Esophagus muscularis mucosa (tissue), 4 donors: ENCODE results near the gene RPS6KL1.

Source experiments
- EP300 ChIP-seq: sonication (generic); formaldehyde crosslinking; IDR thresholded peaks from one replicate; pipeline ENCODE4 v1.6.1; 2017; ENCODE audit warnings: antibody characterized with exemption
- POLR2A ChIP-seq: fragments of 450-650 bp; IDR thresholded peaks from one replicate; pipeline ENCODE4 v1.6.1; 2017; ENCODE audit warnings: antibody characterized with exemption, moderate library complexity, mild to moderate bottlenecking, low read depth
- POLR2AphosphoS5 ChIP-seq, 2 donors: sonication (generic); formaldehyde crosslinking; IDR thresholded peaks; one replicate each; pipeline ENCODE4 v1.6.1; 2017; ENCODE audit warnings: antibody characterized with exemption in 2 of 2
- TF ChIP-seq, protein P1 (sequence below), 3 experiments: fragments of 200-600 bp in 2 of 3; fragments of 450-650 bp in 1 of 3; sonication (generic) in 2 of 3; IDR thresholded peaks; one replicate each; pipeline ENCODE4 v1.5.1; 2017 to 2019; ENCODE audit warnings: antibody characterized with exemption in 3 of 3, mild to moderate bottlenecking in 2 of 3, moderate library complexity in 1 of 3

DNA sequence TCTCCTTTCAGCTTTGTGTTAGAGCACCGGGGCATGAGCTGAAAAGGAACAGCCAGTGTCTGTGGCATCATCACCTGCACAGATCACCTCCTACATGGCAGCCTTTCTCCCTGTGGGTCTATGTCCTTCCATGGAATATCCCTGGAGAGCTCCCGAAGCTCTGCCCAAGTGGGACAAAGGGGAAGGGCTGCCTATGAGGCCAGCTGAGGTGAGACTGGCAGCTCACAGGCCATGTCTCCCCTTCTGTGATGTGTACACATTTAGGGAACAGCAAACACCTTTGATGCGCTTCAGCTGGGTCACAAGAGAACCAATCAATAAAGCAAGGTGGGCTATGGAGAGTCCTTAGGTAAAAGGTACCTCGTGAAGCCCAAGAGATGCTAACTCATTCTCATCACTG is 51.2 kb downstream of the RPS6KL1 start:
- TF ChIP-seq, protein P1, sequence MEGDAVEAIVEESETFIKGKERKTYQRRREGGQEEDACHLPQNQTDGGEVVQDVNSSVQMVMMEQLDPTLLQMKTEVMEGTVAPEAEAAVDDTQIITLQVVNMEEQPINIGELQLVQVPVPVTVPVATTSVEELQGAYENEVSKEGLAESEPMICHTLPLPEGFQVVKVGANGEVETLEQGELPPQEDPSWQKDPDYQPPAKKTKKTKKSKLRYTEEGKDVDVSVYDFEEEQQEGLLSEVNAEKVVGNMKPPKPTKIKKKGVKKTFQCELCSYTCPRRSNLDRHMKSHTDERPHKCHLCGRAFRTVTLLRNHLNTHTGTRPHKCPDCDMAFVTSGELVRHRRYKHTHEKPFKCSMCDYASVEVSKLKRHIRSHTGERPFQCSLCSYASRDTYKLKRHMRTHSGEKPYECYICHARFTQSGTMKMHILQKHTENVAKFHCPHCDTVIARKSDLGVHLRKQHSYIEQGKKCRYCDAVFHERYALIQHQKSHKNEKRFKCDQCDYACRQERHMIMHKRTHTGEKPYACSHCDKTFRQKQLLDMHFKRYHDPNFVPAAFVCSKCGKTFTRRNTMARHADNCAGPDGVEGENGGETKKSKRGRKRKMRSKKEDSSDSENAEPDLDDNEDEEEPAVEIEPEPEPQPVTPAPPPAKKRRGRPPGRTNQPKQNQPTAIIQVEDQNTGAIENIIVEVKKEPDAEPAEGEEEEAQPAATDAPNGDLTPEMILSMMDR (IDR thresholded peaks at IDR 0.05), result no peak
- TF ChIP-seq POLR2AphosphoS5 (IDR thresholded peaks at IDR 0.05) (no peak), POLR2A (no peak), EP300 (no peak)
